HEK293 (cell line): ENCODE measurements around the gene OPA3.

Experiments used
- ATF2 ChIP-seq: fragments of 450-650 bp; formaldehyde crosslinking; IDR thresholded peaks from 2 replicates; pipeline ENCODE4 v1.5.1; 2016; ENCODE audit warnings: missing biosample characterization, missing genetic modification characterization, low read depth
- CTCF ChIP-seq: fragments of 450-650 bp; formaldehyde crosslinking; IDR thresholded peaks from 2 replicates; pipeline ENCODE4 v1.5.1; 2016; ENCODE audit warnings: missing biosample characterization, missing genetic modification characterization
- ZBTB8A ChIP-seq: fragments of 450-650 bp; formaldehyde crosslinking; IDR thresholded peaks from 2 replicates; pipeline ENCODE4 v1.5.1; 2016; ENCODE audit warnings: missing biosample characterization, missing genetic modification characterization
- ZNF114 ChIP-seq: fragments of 450-650 bp; formaldehyde crosslinking; IDR thresholded peaks from 2 replicates; pipeline ENCODE4 v1.5.0; 2017; ENCODE audit warnings: missing biosample characterization, missing genetic modification characterization
- ZNF274 ChIP-seq, 2 experiments: fragments of 200-500 bp in 1 of 2; fragments of 450-650 bp in 1 of 2; sonication (Bioruptor generic) in 1 of 2; formaldehyde crosslinking in 1 of 2; IDR thresholded peaks; 2 replicates each; pipeline versions ENCODE4 v1.5.1 to v1.6.1; 2014 to 2016; ENCODE audit warnings: borderline replicate concordance in 1 of 2, inconsistent platforms in 1 of 2, low read length in 1 of 2, missing biosample characterization in 1 of 2, missing genetic modification characterization in 1 of 2
- ZNF398 ChIP-seq: fragments of 450-650 bp; formaldehyde crosslinking; IDR thresholded peaks from 2 replicates; pipeline ENCODE4 v1.5.1; 2017; ENCODE audit warnings: missing biosample characterization, missing genetic modification characterization
- ZNF510 ChIP-seq: fragments of 450-650 bp; formaldehyde crosslinking; IDR thresholded peaks from 2 replicates; pipeline ENCODE4 v1.5.1; 2018; ENCODE audit warnings: mild to moderate bottlenecking, missing genetic modification characterization, missing biosample characterization; ENCODE audit not compliant: insufficient replicate concordance
- ZNF561 ChIP-seq: fragments of 450-650 bp; IDR thresholded peaks from 2 replicates; pipeline ENCODE4 v1.5.1; 2018; ENCODE audit warnings: missing biosample characterization, missing genetic modification characterization, borderline replicate concordance

GRCh38 chr19:45511074-45511473, 73.5 kb downstream of the OPA3 start:
- no peak for TF ChIP-seq ZNF561 (tag by site-specific recombination)
- no peak for TF ChIP-seq ZNF398 (tag by site-specific recombination)
- no peak for TF ChIP-seq ATF2
- TF ChIP-seq ZBTB8A (tag by site-specific recombination) = no peak
- no peak for TF ChIP-seq CTCF (tag by site-specific recombination)
- no peak for TF ChIP-seq ZNF114
- no peak for TF ChIP-seq ZNF274 (IDR thresholded peaks at IDR 0.05; ENCODE audit: low read length)
- TF ChIP-seq ZNF274 (tag by site-specific recombination; IDR thresholded peaks at IDR 0.05; ENCODE audit: borderline replicate concordance) = no peak
- no peak for TF ChIP-seq ZNF510 (tag by site-specific recombination)
